Measurements from ENCODE around the gene ZBTB40. TPM values are rescaled to one million over a fixed set of nuclear protein-coding genes. Genes with fewer than 3 reads are reported as not detected.

ZBTB40 gene
- total RNA-seq, 2 experiments from 2014 or later = 11.8 to 12.9 TPM

- Mint-ChIP-seq H3K27me3 (peaks cover under 1% of the 10 kb centered on the region), H3K4me1 (ENCODE audit: low read depth) (no peaks in the 10 kb centered on the region), H3K9me3 (peaks cover 21% of the 10 kb centered on the region), H3K36me3 (no peaks in the 10 kb centered on the region), H3K27ac (no peak overlapping the region), H3K4me3 (no peak overlapping the region)
- POLR2A ChIA-PET = no interaction called here
- no peak for DNase-seq
- intact Hi-C loops (cut with micrococcal nuclease) = no loop called here
- CTCF ChIA-PET = no interaction called here
Measured at GRCh38 chr1:22579541-22580155, 128.0 kb downstream of the ZBTB40 start.

Other genes starting within 250 kb of the ZBTB40 start
- not detected for gene EPHA8, start 111.6 kb downstream of the ZBTB40 start, total RNA-seq
- gene C1QA, start 184.8 kb downstream of the ZBTB40 start, total RNA-seq = not detected
- gene C1QC, start 191.8 kb downstream of the ZBTB40 start, total RNA-seq = not detected
- not detected for gene C1QB, start 201.4 kb downstream of the ZBTB40 start, total RNA-seq

Measured in activated CD4-positive, alpha-beta memory T cell treated with anti-CD3 and anti-CD28 coated beads for 36 hours (primary cell).